ENCODE measurements around the gene ADAMTS8. TPM values are rescaled to one million over a fixed set of nuclear protein-coding genes. Genes with fewer than 3 reads are reported as not detected.

Gene ADAMTS8
- total RNA-seq, 1 donor from 2014 or later = not detected

DNA sequence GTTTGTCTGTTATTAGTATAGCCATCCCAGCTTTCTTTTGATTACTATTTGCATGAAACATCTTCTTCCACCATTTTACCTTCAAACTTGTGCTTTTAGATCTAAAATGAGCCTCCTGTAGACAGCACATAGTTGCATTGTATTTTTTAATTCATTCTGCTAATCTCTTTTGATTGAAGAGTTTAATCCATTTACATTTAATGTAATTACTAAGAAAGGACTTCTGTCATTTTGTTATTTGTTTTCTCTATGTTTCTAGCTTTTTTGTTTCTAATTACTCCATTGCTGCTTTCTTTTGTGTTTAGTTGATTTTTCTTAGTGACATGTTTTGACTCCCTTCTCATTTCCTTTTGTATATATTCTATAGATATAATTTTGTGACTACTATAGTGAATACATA, 70.0 kb downstream of the ADAMTS8 start:
- Histone ChIP-seq H3K27me3 (ENCODE audit: control insufficient read depth, insufficient read depth, low read length) (no peaks in the 10 kb centered on the region), H3K36me3 (ENCODE audit: control insufficient read depth, insufficient read depth, low read length) (no peaks in the 10 kb centered on the region), H3K4me3 (ENCODE audit: low read depth, low read length) (no peak overlapping the region)
- TF ChIP-seq, protein P1, sequence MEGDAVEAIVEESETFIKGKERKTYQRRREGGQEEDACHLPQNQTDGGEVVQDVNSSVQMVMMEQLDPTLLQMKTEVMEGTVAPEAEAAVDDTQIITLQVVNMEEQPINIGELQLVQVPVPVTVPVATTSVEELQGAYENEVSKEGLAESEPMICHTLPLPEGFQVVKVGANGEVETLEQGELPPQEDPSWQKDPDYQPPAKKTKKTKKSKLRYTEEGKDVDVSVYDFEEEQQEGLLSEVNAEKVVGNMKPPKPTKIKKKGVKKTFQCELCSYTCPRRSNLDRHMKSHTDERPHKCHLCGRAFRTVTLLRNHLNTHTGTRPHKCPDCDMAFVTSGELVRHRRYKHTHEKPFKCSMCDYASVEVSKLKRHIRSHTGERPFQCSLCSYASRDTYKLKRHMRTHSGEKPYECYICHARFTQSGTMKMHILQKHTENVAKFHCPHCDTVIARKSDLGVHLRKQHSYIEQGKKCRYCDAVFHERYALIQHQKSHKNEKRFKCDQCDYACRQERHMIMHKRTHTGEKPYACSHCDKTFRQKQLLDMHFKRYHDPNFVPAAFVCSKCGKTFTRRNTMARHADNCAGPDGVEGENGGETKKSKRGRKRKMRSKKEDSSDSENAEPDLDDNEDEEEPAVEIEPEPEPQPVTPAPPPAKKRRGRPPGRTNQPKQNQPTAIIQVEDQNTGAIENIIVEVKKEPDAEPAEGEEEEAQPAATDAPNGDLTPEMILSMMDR (IDR thresholded peaks at IDR 0.05; ENCODE audit: insufficient read depth, low read length, poor library complexity, severe bottlenecking) = no peak
- DNase-seq (ENCODE audit: low read depth) = no peak

Other genes starting within 250 kb of the ADAMTS8 start
- gene ZBTB44, start 113.7 kb downstream of the ADAMTS8 start, total RNA-seq = 18.8 and 19.6 TPM in 2 replicates
- 3.9 and 4.2 TPM in 2 replicates for gene ADAMTS15, start 20.0 kb upstream of the ADAMTS8 start, total RNA-seq

All from kidney epithelial cell (primary cell).